CD4-positive, alpha-beta T cell (primary cell): Measurements from ENCODE around the gene ZNF385B. TPM values are rescaled to one million over a fixed set of nuclear protein-coding genes. Genes with fewer than 3 reads are reported as not detected.

Source experiments
- ATAC-seq: fragments of 200-7000 bp; cut with Tn5 transposase; one replicate; pipeline ENCODE4 v1.10.0; 2022; ENCODE audit warnings: mild to moderate bottlenecking; ENCODE audit not compliant: poor library complexity
- CTCF ChIA-PET: fragments of 350-600 bp; sonication (Branson Sonifier 250); formaldehyde crosslinking; loops from one replicate; lab custom pipeline; 2021; ENCODE audit warnings: antibody characterized with exemption, inconsistent platforms; lab: Charles Lee
- POLR2A ChIA-PET: fragments of 350-600 bp; sonication (Branson Sonifier 250); formaldehyde crosslinking; loops from one replicate; lab custom pipeline; 2021; ENCODE audit warnings: antibody characterized with exemption, inconsistent platforms; lab: Charles Lee
- DNase-seq, 14 experiments: peaks; one replicate each; pipeline ENCODE4 v3.0.0-alpha.2; 2013 to 2020; ENCODE audit warnings: mixed read lengths in 2 of 14
- H3K27ac ChIP-seq, 2 donors: one replicate each; pipeline versions ENCODE4 v1.5.1 to v1.7.0; 2013; ENCODE audit warnings: low read length in 2 of 2, low read depth in 1 of 2, mild to moderate bottlenecking in 1 of 2
- H3K27me3 ChIP-seq, 2 experiments: 1 replicate in 1 of 2; 2 replicates in 1 of 2; pipeline versions ENCODE4 v1.6.1 to v1.7.0; 2013; ENCODE audit warnings: low read length in 2 of 2, control low read depth in 1 of 2, mild to moderate bottlenecking in 1 of 2, moderate library complexity in 1 of 2; ENCODE audit not compliant: insufficient read depth in 2 of 2, control insufficient read depth in 1 of 2
- H3K36me3 ChIP-seq: one replicate; pipeline ENCODE4 v1.6.1; 2013; ENCODE audit warnings: low read length, control low read depth; ENCODE audit not compliant: insufficient read depth
- H3K4me1 ChIP-seq: one replicate; pipeline ENCODE4 v1.6.1; 2013; ENCODE audit warnings: low read length, control low read depth; ENCODE audit not compliant: insufficient read depth
- H3K4me3 ChIP-seq: one replicate; pipeline ENCODE4 v1.5.1; 2013; ENCODE audit warnings: mild to moderate bottlenecking, low read length, moderate library complexity
- H3K9me3 ChIP-seq, 2 experiments: 1 replicate in 1 of 2; 2 replicates in 1 of 2; pipeline versions ENCODE4 v1.6.1 to v1.7.0; 2013; ENCODE audit warnings: low read length in 2 of 2, mild to moderate bottlenecking in 2 of 2, control low read depth in 1 of 2, moderate library complexity in 1 of 2; ENCODE audit not compliant: control insufficient read depth in 1 of 2, insufficient read depth in 1 of 2
- H3K27ac Mint-ChIP-seq: one replicate; pipeline ENCODE4 v1.8.0; 2020; ENCODE audit warnings: mixed read lengths
- H3K27me3 Mint-ChIP-seq: one replicate; pipeline ENCODE4 v1.8.0; 2021; ENCODE audit warnings: mixed read lengths
- H3K36me3 Mint-ChIP-seq: one replicate; pipeline ENCODE4 v1.8.0; 2021; ENCODE audit warnings: low read depth, mixed read lengths
- H3K4me1 Mint-ChIP-seq: one replicate; pipeline ENCODE4 v1.8.0; 2021; ENCODE audit warnings: low read depth, mixed read lengths
- H3K4me3 Mint-ChIP-seq: one replicate; pipeline ENCODE4 v1.8.0; 2020; ENCODE audit warnings: mild to moderate bottlenecking, mixed read lengths
- H3K9me3 Mint-ChIP-seq: one replicate; pipeline ENCODE4 v1.8.0; 2020; ENCODE audit warnings: mixed read lengths
- CTCF ChIP-seq: fragments of 200-600 bp; IDR thresholded peaks from one replicate; pipeline ENCODE4 v1.8.0; 2022; ENCODE audit warnings: antibody characterized with exemption, mild to moderate bottlenecking
- intact Hi-C, 2 experiments: fragments of 100-400 bp; cut with DNase I in 1 of 2; cut with micrococcal nuclease in 1 of 2; formaldehyde crosslinking; loops; one replicate each; pipeline versions ENCODE4 v1.15.1 to v1.9.0; 2023 to 2025; cut with DNase I, micrococcal nuclease
- total RNA-seq, 174 experiments: library from RNA in 2 of 174; stranded (reverse) in 2 of 174; gene quantifications; one replicate each; pipeline ENCODE4 v1.2.3 and lab custom pipeline; 2021 to 2026

Gene ZNF385B
- total RNA-seq, 2 experiments from 2014 or later: not detected

- no peaks in the 10 kb centered on the region for H3K36me3 ChIP-seq
- no peaks in the 10 kb centered on the region for H3K9me3 ChIP-seq
- POLR2A ChIA-PET: no interaction called here
- H3K4me3 ChIP-seq: no peak overlapping the region
- TF ChIP-seq CTCF: no peak
- CTCF ChIA-PET: no interaction called here
- DNase-seq (no peak), ATAC-seq (no peak)
- H3K27ac Mint-ChIP-seq: no peak overlapping the region
- no peaks in the 10 kb centered on the region for H3K36me3 Mint-ChIP-seq
- intact Hi-C loops: no loop called here
- no peaks in the 10 kb centered on the region for H3K27me3 ChIP-seq
- no peaks in the 10 kb centered on the region for H3K4me1 ChIP-seq
- no peaks in the 10 kb centered on the region for H3K9me3 Mint-ChIP-seq
- peaks cover 4% of the 10 kb centered on the region for H3K27me3 Mint-ChIP-seq
- no peak overlapping the region for H3K27ac ChIP-seq
- no peak overlapping the region for H3K4me3 Mint-ChIP-seq
- no peaks in the 10 kb centered on the region for H3K4me1 Mint-ChIP-seq
Observed at GRCh38 chr2:179691235-179691634, 170.2 kb downstream of the ZNF385B start.

- H3K9me3 Mint-ChIP-seq: no peaks in the 10 kb centered on the region
- Histone ChIP-seq H3K4me1 (no peaks in the 10 kb centered on the region), H3K36me3 (no peaks in the 10 kb centered on the region), H3K27ac (no peak overlapping the region), H3K9me3 (no peaks in the 10 kb centered on the region), H3K4me3 (no peak overlapping the region), H3K27me3 (no peaks in the 10 kb centered on the region)
- DNase-seq (no peak), ATAC-seq (no peak)
- H3K4me3 Mint-ChIP-seq: no peak overlapping the region
- POLR2A ChIA-PET: no interaction called here
- peaks cover 4% of the 10 kb centered on the region for H3K27me3 Mint-ChIP-seq
- H3K27ac Mint-ChIP-seq: no peak overlapping the region
- H3K36me3 Mint-ChIP-seq: no peaks in the 10 kb centered on the region
- CTCF ChIA-PET: interaction anchor here (0.7 kb wide), 2 partner anchors 106 to 678 kb away, joined by 3 to 4 read pairs; no protein-coding TSS in a partner anchor
- no peak for TF ChIP-seq CTCF
- no peaks in the 10 kb centered on the region for H3K4me1 Mint-ChIP-seq
- intact Hi-C loops: no loop called here
Observed at GRCh38 chr2:179686718-179687342, 174.6 kb downstream of the ZNF385B start.

GRCh38 chr2:179686069-179686468 lies 175.3 kb downstream of the ZNF385B start:
- no peak overlapping the region for H3K27ac ChIP-seq
- peaks cover 4% of the 10 kb centered on the region for H3K27me3 Mint-ChIP-seq
- no peak overlapping the region for H3K27ac Mint-ChIP-seq
- no peaks in the 10 kb centered on the region for H3K4me1 ChIP-seq
- no peaks in the 10 kb centered on the region for H3K27me3 ChIP-seq
- ChIA-PET CTCF (no interaction called here), POLR2A (no interaction called here)
- H3K4me1 Mint-ChIP-seq: no peaks in the 10 kb centered on the region
- ATAC-seq: no peak
- intact Hi-C loops: no loop called here
- no peaks in the 10 kb centered on the region for H3K9me3 Mint-ChIP-seq
- H3K9me3 ChIP-seq: no peaks in the 10 kb centered on the region
- H3K36me3 Mint-ChIP-seq: no peaks in the 10 kb centered on the region
- no peak overlapping the region for H3K4me3 ChIP-seq
- no peaks in the 10 kb centered on the region for H3K36me3 ChIP-seq
- DNase-seq: no peak
- no peak overlapping the region for H3K4me3 Mint-ChIP-seq
- no peak for TF ChIP-seq CTCF
